SU-DHL-6 (cell line): ENCODE measurements around the gene AP5Z1.

Experiments used
- H2AFZ ChIP-seq: fragments of 200-600 bp; sonication (generic); 2 replicates; pipeline ENCODE4 v1.6.1; 2014; ENCODE audit warnings: low read depth, mild to moderate bottlenecking, moderate library complexity, mixed read lengths, antibody characterized with exemption, low read length; ENCODE audit not compliant: severe bottlenecking
- H3F3A ChIP-seq: fragments of 200-600 bp; shearing (Covaris generic); 2 replicates; pipeline ENCODE4 v1.6.0; 2016; ENCODE audit warnings: antibody characterized with exemption, mild to moderate bottlenecking; ENCODE audit not compliant: insufficient read depth
- H3K27ac ChIP-seq: fragments of 200-600 bp; sonication (generic); 2 replicates; pipeline ENCODE4 v1.5.1; 2016; ENCODE audit warnings: low read depth, mild to moderate bottlenecking, low read length, moderate library complexity, mixed read lengths
- H3K27me3 ChIP-seq: fragments of 200-600 bp; sonication (generic), shearing (Covaris generic); 2 replicates; pipeline ENCODE4 v1.6.0; 2014; ENCODE audit warnings: mild to moderate bottlenecking, low read length
- H3K36me3 ChIP-seq: fragments of 200-600 bp; sonication (generic); 2 replicates; pipeline ENCODE4 v1.6.1; 2014; ENCODE audit warnings: mild to moderate bottlenecking, low read length, mixed read lengths
- H3K4me2 ChIP-seq: fragments of 300-600, 200-600 bp; shearing (Covaris generic), sonication (generic); 2 replicates; pipeline ENCODE4 v1.6.0; 2014; ENCODE audit warnings: low read length, low read depth, mild to moderate bottlenecking; ENCODE audit not compliant: poor library complexity, severe bottlenecking
- H3K4me3 ChIP-seq: fragments of 200-600 bp; sonication (generic); 2 replicates; pipeline ENCODE4 v1.5.1; 2014; ENCODE audit warnings: antibody characterized with exemption, low read length, mild to moderate bottlenecking, mixed read lengths; ENCODE audit not compliant: insufficient read depth, poor library complexity, severe bottlenecking
- H3K79me2 ChIP-seq: fragments of 200-600 bp; sonication (generic); 2 replicates; pipeline ENCODE4 v1.6.1; 2014; ENCODE audit warnings: mild to moderate bottlenecking, low read length, moderate library complexity; ENCODE audit not compliant: insufficient read depth
- H3K9ac ChIP-seq: fragments of 200-600 bp; sonication (generic); 2 replicates; pipeline ENCODE4 v1.7.0; 2014; ENCODE audit warnings: mild to moderate bottlenecking, low read length
- H3K9me2 ChIP-seq: fragments of 200-600 bp; sonication (generic); replicated peaks from 2 replicates; pipeline ENCODE4 v1.6.1; 2014; ENCODE audit warnings: low read length; ENCODE audit not compliant: insufficient read depth
- H3K9me3 ChIP-seq: fragments of 200-600 bp; sonication (generic); 2 replicates; pipeline ENCODE4 v1.6.1; 2014; ENCODE audit warnings: low read length, mixed read lengths; ENCODE audit not compliant: insufficient read depth
- H4K20me1 ChIP-seq: fragments of 200-600 bp; sonication (generic); 2 replicates; pipeline ENCODE4 v1.6.1; 2014; ENCODE audit warnings: low read depth, mild to moderate bottlenecking, antibody characterized with exemption, low read length, moderate library complexity, mixed read lengths
- EZH2phosphoT487 ChIP-seq: fragments of 200-600 bp; sonication (generic), shearing (Covaris generic); conservative IDR thresholded peaks from 2 replicates; pipeline ENCODE4 v1.6.1; 2018; ENCODE audit warnings: mild to moderate bottlenecking, antibody characterized with exemption, low read length, moderate library complexity, mixed read lengths
- TF ChIP-seq, protein P1 (sequence below): fragments of 200-600 bp; sonication (generic); IDR thresholded peaks from one replicate; pipeline ENCODE4 v1.5.1; 2017; ENCODE audit warnings: antibody characterized with exemption, mild to moderate bottlenecking, low read length, moderate library complexity; ENCODE audit not compliant: insufficient read depth, poor library complexity, severe bottlenecking

AP5Z1 gene

DNA sequence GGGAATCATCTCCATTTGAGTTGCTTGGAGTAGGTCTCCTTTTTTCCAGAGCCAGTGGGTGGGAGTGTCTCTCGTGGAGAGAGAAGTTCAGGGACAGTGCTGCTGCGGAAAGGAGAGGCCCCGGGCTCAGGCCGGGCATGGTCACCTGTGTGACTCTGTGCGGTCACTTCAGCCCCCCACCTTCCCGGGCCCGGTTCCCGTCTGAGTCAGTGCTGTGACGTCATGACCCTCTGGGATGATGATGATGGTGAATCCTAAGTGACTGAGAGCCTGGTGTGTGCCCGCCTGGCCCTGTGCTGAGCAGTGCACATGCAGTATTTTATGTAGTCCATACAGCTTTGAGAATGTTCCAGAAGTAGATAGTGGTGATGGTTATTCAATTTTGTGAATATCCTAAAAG, 32.6 kb upstream of the AP5Z1 start:
- H3K27ac ChIP-seq = no peak overlapping the region
- no peak overlapping the region for H2AFZ ChIP-seq
- no peak overlapping the region for H3K4me2 ChIP-seq
- 0 out of 2 replicates have a peak, but pooled peaks cover 3% of the 10 kb centered on the region for H3K79me2 ChIP-seq
- peaks cover 8% of the 10 kb centered on the region for H3F3A ChIP-seq
- no peaks in the 10 kb centered on the region for H3K9me3 ChIP-seq
- H3K4me3 ChIP-seq = no peak overlapping the region
- H3K9ac ChIP-seq = no peak overlapping the region
- no peaks in the 10 kb centered on the region for H3K27me3 ChIP-seq
- TF ChIP-seq, protein P1, sequence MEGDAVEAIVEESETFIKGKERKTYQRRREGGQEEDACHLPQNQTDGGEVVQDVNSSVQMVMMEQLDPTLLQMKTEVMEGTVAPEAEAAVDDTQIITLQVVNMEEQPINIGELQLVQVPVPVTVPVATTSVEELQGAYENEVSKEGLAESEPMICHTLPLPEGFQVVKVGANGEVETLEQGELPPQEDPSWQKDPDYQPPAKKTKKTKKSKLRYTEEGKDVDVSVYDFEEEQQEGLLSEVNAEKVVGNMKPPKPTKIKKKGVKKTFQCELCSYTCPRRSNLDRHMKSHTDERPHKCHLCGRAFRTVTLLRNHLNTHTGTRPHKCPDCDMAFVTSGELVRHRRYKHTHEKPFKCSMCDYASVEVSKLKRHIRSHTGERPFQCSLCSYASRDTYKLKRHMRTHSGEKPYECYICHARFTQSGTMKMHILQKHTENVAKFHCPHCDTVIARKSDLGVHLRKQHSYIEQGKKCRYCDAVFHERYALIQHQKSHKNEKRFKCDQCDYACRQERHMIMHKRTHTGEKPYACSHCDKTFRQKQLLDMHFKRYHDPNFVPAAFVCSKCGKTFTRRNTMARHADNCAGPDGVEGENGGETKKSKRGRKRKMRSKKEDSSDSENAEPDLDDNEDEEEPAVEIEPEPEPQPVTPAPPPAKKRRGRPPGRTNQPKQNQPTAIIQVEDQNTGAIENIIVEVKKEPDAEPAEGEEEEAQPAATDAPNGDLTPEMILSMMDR = no peak
- no peak for TF ChIP-seq EZH2phosphoT487
- H4K20me1 ChIP-seq = no peaks in the 10 kb centered on the region
- H3K36me3 ChIP-seq = no peaks in the 10 kb centered on the region
- no peaks in the 10 kb centered on the region for H3K9me2 ChIP-seq

DNA sequence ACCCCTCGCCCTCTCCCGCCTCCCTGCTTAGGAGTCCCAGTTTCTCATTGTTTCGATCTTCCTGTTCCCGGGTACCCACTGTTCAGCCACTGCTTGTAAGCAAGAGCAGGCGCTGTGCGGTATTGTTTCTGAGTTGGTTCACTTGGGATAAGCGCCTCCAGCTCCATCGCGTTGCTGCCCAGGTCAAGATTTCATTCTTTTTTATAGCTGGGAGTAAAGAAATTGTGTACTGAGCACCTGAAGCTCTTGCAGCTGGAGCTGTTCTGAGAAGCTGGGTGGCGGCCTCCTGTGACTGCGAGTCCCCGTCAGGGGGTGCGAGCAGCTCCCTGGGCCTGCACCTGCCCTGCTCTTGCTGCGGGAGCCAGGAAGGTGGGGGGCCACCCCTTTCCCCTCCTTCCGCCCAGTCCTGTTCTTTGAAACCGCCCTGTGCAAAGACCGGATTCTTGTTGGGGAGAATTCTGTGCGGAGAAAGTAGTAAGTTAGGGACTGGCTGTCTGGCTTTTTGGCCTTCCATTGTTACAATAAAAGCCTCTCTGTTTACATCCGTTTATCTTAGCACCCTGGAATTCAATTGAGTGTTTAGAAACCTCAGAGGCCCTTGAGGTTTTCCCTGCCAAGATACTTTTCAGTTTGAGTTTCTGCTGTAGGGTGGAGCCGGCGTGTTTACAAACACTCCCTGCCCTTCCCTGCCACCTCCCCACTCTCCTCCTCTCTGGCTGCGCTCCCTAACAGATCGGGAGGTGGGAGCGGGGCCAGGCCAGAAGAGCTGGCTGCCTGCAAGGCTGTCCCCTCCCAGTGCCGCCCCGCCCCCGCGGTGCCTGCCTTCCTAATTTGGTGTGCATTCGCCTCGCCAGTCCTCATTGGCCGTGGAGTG, 30.8 kb upstream of the AP5Z1 start:
- Histone ChIP-seq H2AFZ (peak overlapping the region; percentile 31), H3K9me2 (no peaks in the 10 kb centered on the region)
- TF ChIP-seq EZH2phosphoT487 = no peak
- TF ChIP-seq, protein P1 = peak; percentile 9

DNA sequence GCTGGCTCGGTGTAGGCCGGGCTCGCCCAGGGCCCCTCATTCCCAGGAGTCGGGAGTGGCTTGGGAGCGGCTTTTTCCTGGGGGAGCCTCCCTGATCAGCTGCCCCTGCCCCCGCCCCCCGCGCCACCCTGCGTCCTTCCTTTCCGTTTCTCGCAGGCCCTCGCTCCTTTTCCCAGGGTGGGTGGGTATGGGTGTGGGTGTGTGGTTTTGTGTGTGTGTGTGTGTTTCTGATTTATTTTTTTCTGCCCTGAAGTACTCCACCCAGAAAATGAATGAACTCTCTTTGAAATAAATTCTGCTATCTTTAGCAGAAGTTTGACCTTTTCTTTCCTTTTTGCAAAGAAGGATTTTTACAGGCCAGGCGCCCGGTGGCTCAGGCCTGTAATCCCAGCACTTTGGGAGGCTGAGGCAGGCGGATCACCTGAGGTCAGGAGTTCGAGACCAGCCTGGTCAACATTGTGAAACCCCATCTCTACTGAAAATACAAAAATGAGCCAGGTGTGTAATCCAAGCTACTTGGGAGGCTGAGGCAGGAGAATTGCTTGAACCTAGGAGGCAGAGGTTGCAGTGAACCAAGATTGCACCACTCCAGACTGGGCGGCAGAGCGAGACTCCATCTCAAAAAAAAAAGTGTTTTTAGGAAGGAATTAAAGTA, 30.0 kb upstream of the AP5Z1 start:
- Histone ChIP-seq H3K4me2 (peak overlapping the region; percentile 79), H4K20me1 (no peaks in the 10 kb centered on the region), H3K27ac (peak overlapping the region; percentile 63), H3K9me2 (no peaks in the 10 kb centered on the region), H3K9me3 (no peaks in the 10 kb centered on the region), H3K27me3 (no peaks in the 10 kb centered on the region), H3K4me3 (peak overlapping the region; percentile 43), H3F3A (peaks cover 8% of the 10 kb centered on the region), H3K79me2 (0 out of 2 replicates have a peak, but pooled peaks cover 3% of the 10 kb centered on the region), H3K9ac (peak overlapping the region; percentile 28), H2AFZ (peak overlapping the region; percentile 31), H3K36me3 (no peaks in the 10 kb centered on the region)
- no peak for TF ChIP-seq EZH2phosphoT487
- TF ChIP-seq, protein P1 = no peak

More for the DNA sequence above, 30.8 kb upstream of the AP5Z1 start:
- Histone ChIP-seq H3K9ac (peak overlapping the region; percentile 28), H3K79me2 (0 out of 2 replicates have a peak, but pooled peaks cover 3% of the 10 kb centered on the region), H3K27me3 (no peaks in the 10 kb centered on the region), H3F3A (peaks cover 8% of the 10 kb centered on the region), H3K27ac (peak overlapping the region; percentile 63), H3K4me3 (peak overlapping the region; percentile 1), H4K20me1 (no peaks in the 10 kb centered on the region), H3K4me2 (peak overlapping the region; percentile 79), H3K36me3 (no peaks in the 10 kb centered on the region), H3K9me3 (no peaks in the 10 kb centered on the region)
